Measurements from ENCODE around the gene VWA3A. TPM values are rescaled to one million over a fixed set of nuclear protein-coding genes. Genes with fewer than 3 reads are reported as not detected.
"Not testable (repeated sequence)": the region's sequence is repeated elsewhere in the genome, so short reads cannot be mapped to it uniquely, and the experiment has no call there.

The VWA3A gene
- total RNA-seq: 0.27 TPM in 1 of 2 replicates, not detected in the other
- long read RNA-seq: 0 reads

GRCh38 chr16:22092143-22092933 lies at the start of gene VWA3A:
VWA3A (plus strand) TSS chr16:22092541; CDS start chr16:22092638, 97 bp downstream.
- no peaks in the 10 kb centered on the region for H3K9me3 Mint-ChIP-seq (ENCODE audit: unreplicated experiment)
- no peak for TF ChIP-seq CTCF (IDR thresholded peaks at IDR 0.05)
- no peak within 1 kb of the TSS for H3K27ac Mint-ChIP-seq (ENCODE audit: unreplicated experiment)
- H3K36me3 Mint-ChIP-seq (ENCODE audit: unreplicated experiment): peaks cover 3% of the 10 kb centered on the region
- peaks cover 6% of the 10 kb centered on the region for H3K27me3 Mint-ChIP-seq (ENCODE audit: unreplicated experiment)
- peaks cover 6% of the 10 kb centered on the region for H3K4me1 Mint-ChIP-seq (ENCODE audit: unreplicated experiment)
- no peak for DNase-seq (ENCODE audit: extremely low spot score, unreplicated experiment)
- H3K4me3 Mint-ChIP-seq (ENCODE audit: unreplicated experiment): no peak within 1 kb of the TSS

- not testable (repeated sequence) for H3K9me3 Mint-ChIP-seq (ENCODE audit: unreplicated experiment); H3K4me1 Mint-ChIP-seq (ENCODE audit: unreplicated experiment); H3K27me3 Mint-ChIP-seq (ENCODE audit: unreplicated experiment); H3K36me3 Mint-ChIP-seq (ENCODE audit: unreplicated experiment); DNase-seq (ENCODE audit: extremely low spot score, unreplicated experiment); H3K4me3 Mint-ChIP-seq (ENCODE audit: unreplicated experiment); H3K27ac Mint-ChIP-seq (ENCODE audit: unreplicated experiment)
These were observed 48.5 kb upstream of the VWA3A start for GRCh38 chr16:22043882-22044281.

GRCh38 chr16:22045888-22046287 lies 46.5 kb upstream of the VWA3A start:
- not testable (repeated sequence) for DNase-seq (ENCODE audit: extremely low spot score, unreplicated experiment); H3K27me3 Mint-ChIP-seq (ENCODE audit: unreplicated experiment); H3K27ac Mint-ChIP-seq (ENCODE audit: unreplicated experiment); H3K9me3 Mint-ChIP-seq (ENCODE audit: unreplicated experiment); H3K4me3 Mint-ChIP-seq (ENCODE audit: unreplicated experiment); H3K4me1 Mint-ChIP-seq (ENCODE audit: unreplicated experiment); H3K36me3 Mint-ChIP-seq (ENCODE audit: unreplicated experiment)

- Mint-ChIP-seq H3K4me3 (ENCODE audit: unreplicated experiment) (no peak overlapping the region), H3K9me3 (ENCODE audit: unreplicated experiment) (no peaks in the 10 kb centered on the region), H3K27ac (ENCODE audit: unreplicated experiment) (no peak overlapping the region), H3K27me3 (ENCODE audit: unreplicated experiment) (no peaks in the 10 kb centered on the region), H3K36me3 (ENCODE audit: unreplicated experiment) (no peaks in the 10 kb centered on the region), H3K4me1 (ENCODE audit: unreplicated experiment) (no peaks in the 10 kb centered on the region)
- no peak for DNase-seq (ENCODE audit: extremely low spot score, unreplicated experiment)
- TF ChIP-seq CTCF (IDR thresholded peaks at IDR 0.05): no peak
These were observed 41.4 kb upstream of the VWA3A start for GRCh38 chr16:22050963-22051362.

- Mint-ChIP-seq H3K4me1 (ENCODE audit: unreplicated experiment) (no peaks in the 10 kb centered on the region), H3K4me3 (ENCODE audit: unreplicated experiment) (no peak overlapping the region), H3K27me3 (ENCODE audit: unreplicated experiment) (no peaks in the 10 kb centered on the region), H3K9me3 (ENCODE audit: unreplicated experiment) (no peaks in the 10 kb centered on the region), H3K36me3 (ENCODE audit: unreplicated experiment) (no peaks in the 10 kb centered on the region), H3K27ac (ENCODE audit: unreplicated experiment) (no peak overlapping the region)
- TF ChIP-seq CTCF (IDR thresholded peaks at IDR 0.05): no peak
- DNase-seq (ENCODE audit: extremely low spot score, unreplicated experiment): no peak
These were observed 39.4 kb upstream of the VWA3A start for GRCh38 chr16:22052980-22053379.

GRCh38 chr16:22053921-22054341 lies 38.4 kb upstream of the VWA3A start:
- DNase-seq (ENCODE audit: extremely low spot score, unreplicated experiment): no peak
- Mint-ChIP-seq H3K9me3 (ENCODE audit: unreplicated experiment) (no peaks in the 10 kb centered on the region), H3K27ac (ENCODE audit: unreplicated experiment) (no peak overlapping the region), H3K27me3 (ENCODE audit: unreplicated experiment) (no peaks in the 10 kb centered on the region), H3K4me3 (ENCODE audit: unreplicated experiment) (no peak overlapping the region), H3K36me3 (ENCODE audit: unreplicated experiment) (no peaks in the 10 kb centered on the region), H3K4me1 (ENCODE audit: unreplicated experiment) (no peaks in the 10 kb centered on the region)
- no peak for TF ChIP-seq CTCF (IDR thresholded peaks at IDR 0.05)
